Duodenal mucosa (tissue), 2 donors: ENCODE results near the gene ELOVL7.
"Not testable (repeated sequence)": the region's sequence is repeated elsewhere in the genome, so short reads cannot be mapped to it uniquely, and the experiment has no call there.

Experiments used
- H3K27ac ChIP-seq: one replicate; pipeline ENCODE4 v1.7.0; 2013; ENCODE audit warnings: low read depth, low read length
- H3K27me3 ChIP-seq, 2 donors: one replicate each; pipeline ENCODE4 v1.7.0; 2013; ENCODE audit warnings: low read length in 2 of 2, control low read depth in 1 of 2; ENCODE audit not compliant: insufficient read depth in 2 of 2, control insufficient read depth in 1 of 2
- H3K36me3 ChIP-seq, 2 donors: one replicate each; pipeline ENCODE4 v1.7.0; 2013; ENCODE audit warnings: low read length in 2 of 2, control low read depth in 1 of 2; ENCODE audit not compliant: insufficient read depth in 2 of 2, control insufficient read depth in 1 of 2
- H3K4me1 ChIP-seq, 2 donors: one replicate each; pipeline ENCODE4 v1.7.0; 2013; ENCODE audit warnings: low read length in 2 of 2, control low read depth in 1 of 2; ENCODE audit not compliant: insufficient read depth in 2 of 2, control insufficient read depth in 1 of 2
- H3K4me3 ChIP-seq, 2 donors: one replicate each; pipeline ENCODE4 v1.7.0; 2013; ENCODE audit warnings: low read length in 2 of 2, low read depth in 1 of 2
- H3K9ac ChIP-seq, 2 donors: one replicate each; pipeline ENCODE4 v1.7.0; 2013; ENCODE audit warnings: low read length in 2 of 2, low read depth in 1 of 2
- H3K9me3 ChIP-seq, 2 donors: one replicate each; pipeline ENCODE4 v1.7.0; 2013; ENCODE audit warnings: low read length in 2 of 2, control low read depth in 1 of 2; ENCODE audit not compliant: control insufficient read depth in 1 of 2

ELOVL7 gene

GRCh38 chr5:60722416-60722815 lies 121.7 kb downstream of the ELOVL7 start:
- H3K9ac ChIP-seq: no peak overlapping the region

GRCh38 chr5:60719329-60719728 lies 124.7 kb downstream of the ELOVL7 start:
- Histone ChIP-seq H3K9ac (no peak overlapping the region), H3K4me1 (no peaks in the 10 kb centered on the region), H3K27me3 (no peaks in the 10 kb centered on the region), H3K4me3 (no peak overlapping the region), H3K9me3 (no peaks in the 10 kb centered on the region), H3K36me3 (no peaks in the 10 kb centered on the region), H3K27ac (no peak overlapping the region)

More at GRCh38 chr5:60722416-60722815, 121.7 kb downstream of the ELOVL7 start:
- no peaks in the 10 kb centered on the region for H3K9me3 ChIP-seq
- no peak overlapping the region for H3K4me3 ChIP-seq
- H3K27me3 ChIP-seq: no peaks in the 10 kb centered on the region
- no peaks in the 10 kb centered on the region for H3K4me1 ChIP-seq
- no peaks in the 10 kb centered on the region for H3K36me3 ChIP-seq
- no peak overlapping the region for H3K27ac ChIP-seq

- H3K27me3 ChIP-seq: no peaks in the 10 kb centered on the region
- H3K4me3 ChIP-seq: no peak overlapping the region
- H3K9ac ChIP-seq: no peak overlapping the region
- H3K27ac ChIP-seq: no peak overlapping the region
- H3K9me3 ChIP-seq: no peaks in the 10 kb centered on the region
- H3K36me3 ChIP-seq: no peaks in the 10 kb centered on the region
- H3K4me1 ChIP-seq: no peaks in the 10 kb centered on the region
Observed at GRCh38 chr5:60718166-60718892, 125.7 kb downstream of the ELOVL7 start.

GRCh38 chr5:60715201-60715928 lies 128.7 kb downstream of the ELOVL7 start:
- not testable (repeated sequence) for H3K36me3 ChIP-seq, H3K27ac ChIP-seq, H3K27me3 ChIP-seq, H3K4me3 ChIP-seq, H3K9me3 ChIP-seq, H3K4me1 ChIP-seq, H3K9ac ChIP-seq

GRCh38 chr5:60712950-60713349 lies 131.1 kb downstream of the ELOVL7 start:
- Histone ChIP-seq H3K36me3 (no peaks in the 10 kb centered on the region), H3K4me3 (no peak overlapping the region), H3K9ac (no peak overlapping the region), H3K9me3 (no peaks in the 10 kb centered on the region), H3K27ac (no peak overlapping the region), H3K27me3 (no peaks in the 10 kb centered on the region), H3K4me1 (no peaks in the 10 kb centered on the region)

GRCh38 chr5:60711892-60712291 lies 132.2 kb downstream of the ELOVL7 start:
- not testable (repeated sequence) for H3K9ac ChIP-seq, H3K27ac ChIP-seq, H3K4me3 ChIP-seq, H3K9me3 ChIP-seq, H3K27me3 ChIP-seq, H3K36me3 ChIP-seq, H3K4me1 ChIP-seq

GRCh38 chr5:60710362-60710761 lies 133.7 kb downstream of the ELOVL7 start:
- Histone ChIP-seq H3K9me3 (no peaks in the 10 kb centered on the region), H3K27me3 (no peaks in the 10 kb centered on the region), H3K36me3 (no peaks in the 10 kb centered on the region), H3K9ac (no peak overlapping the region), H3K4me1 (no peaks in the 10 kb centered on the region), H3K27ac (no peak overlapping the region), H3K4me3 (no peak overlapping the region)

- no peaks in the 10 kb centered on the region for H3K9me3 ChIP-seq
- no peaks in the 10 kb centered on the region for H3K27me3 ChIP-seq
- H3K36me3 ChIP-seq: no peaks in the 10 kb centered on the region
- no peak overlapping the region for H3K9ac ChIP-seq
- H3K27ac ChIP-seq: no peak overlapping the region
- no peak overlapping the region for H3K4me3 ChIP-seq
- H3K4me1 ChIP-seq: peaks cover 10 to 12% of the 10 kb centered on the region in 2 donors
Observed at GRCh38 chr5:60705144-60705543, 138.9 kb downstream of the ELOVL7 start.

- Histone ChIP-seq H3K27me3 (no peaks in the 10 kb centered on the region), H3K9ac (no peak overlapping the region), H3K9me3 (no peaks in the 10 kb centered on the region), H3K27ac (no peak overlapping the region), H3K36me3 (no peaks in the 10 kb centered on the region), H3K4me3 (no peak overlapping the region), H3K4me1 (peaks cover 12 to 18% of the 10 kb centered on the region in 2 donors)
Observed at GRCh38 chr5:60703944-60704343, 140.1 kb downstream of the ELOVL7 start.
